ENCODE measurements around the gene HOXD1.

Gene HOXD1

DNA sequence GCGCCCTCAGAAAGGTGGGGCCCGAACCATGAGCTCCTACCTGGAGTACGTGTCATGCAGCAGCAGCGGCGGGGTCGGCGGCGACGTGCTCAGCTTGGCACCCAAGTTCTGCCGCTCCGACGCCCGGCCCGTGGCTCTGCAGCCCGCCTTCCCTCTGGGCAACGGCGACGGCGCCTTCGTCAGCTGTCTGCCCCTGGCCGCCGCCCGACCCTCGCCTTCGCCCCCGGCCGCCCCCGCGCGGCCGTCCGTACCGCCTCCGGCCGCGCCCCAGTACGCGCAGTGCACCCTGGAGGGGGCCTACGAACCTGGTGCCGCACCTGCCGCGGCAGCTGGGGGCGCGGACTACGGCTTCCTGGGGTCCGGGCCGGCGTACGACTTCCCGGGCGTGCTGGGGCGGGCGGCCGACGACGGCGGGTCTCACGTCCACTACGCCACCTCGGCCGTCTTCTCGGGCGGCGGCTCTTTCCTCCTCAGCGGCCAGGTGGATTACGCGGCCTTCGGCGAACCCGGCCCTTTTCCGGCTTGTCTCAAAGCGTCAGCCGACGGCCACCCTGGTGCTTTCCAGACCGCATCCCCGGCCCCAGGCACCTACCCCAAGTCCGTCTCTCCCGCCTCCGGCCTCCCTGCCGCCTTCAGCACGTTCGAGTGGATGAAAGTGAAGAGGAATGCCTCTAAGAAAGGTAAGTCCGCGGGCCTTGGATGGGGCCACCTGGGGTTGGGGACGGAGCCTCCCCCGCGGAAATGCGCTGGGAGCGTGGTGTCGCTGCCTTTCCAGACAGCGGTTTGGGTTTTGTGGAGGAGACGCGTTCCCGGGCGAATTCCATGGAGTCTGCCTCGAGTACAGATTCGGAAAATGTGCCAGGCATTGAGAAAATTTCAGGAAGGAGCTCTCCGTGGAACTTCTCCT, 559 bp downstream of the HOXD1 start:
- no peak for TF ChIP-seq SIN3A (IDR thresholded peaks at IDR 0.05; ENCODE audit: borderline replicate concordance, insufficient read depth, low read length)
- no peak for TF ChIP-seq FOXP2 (optimal IDR thresholded peaks at IDR 0.05; ENCODE audit: borderline replicate concordance, extremely low read depth, extremely low read length, insufficient read depth)
- TF ChIP-seq, protein P1, sequence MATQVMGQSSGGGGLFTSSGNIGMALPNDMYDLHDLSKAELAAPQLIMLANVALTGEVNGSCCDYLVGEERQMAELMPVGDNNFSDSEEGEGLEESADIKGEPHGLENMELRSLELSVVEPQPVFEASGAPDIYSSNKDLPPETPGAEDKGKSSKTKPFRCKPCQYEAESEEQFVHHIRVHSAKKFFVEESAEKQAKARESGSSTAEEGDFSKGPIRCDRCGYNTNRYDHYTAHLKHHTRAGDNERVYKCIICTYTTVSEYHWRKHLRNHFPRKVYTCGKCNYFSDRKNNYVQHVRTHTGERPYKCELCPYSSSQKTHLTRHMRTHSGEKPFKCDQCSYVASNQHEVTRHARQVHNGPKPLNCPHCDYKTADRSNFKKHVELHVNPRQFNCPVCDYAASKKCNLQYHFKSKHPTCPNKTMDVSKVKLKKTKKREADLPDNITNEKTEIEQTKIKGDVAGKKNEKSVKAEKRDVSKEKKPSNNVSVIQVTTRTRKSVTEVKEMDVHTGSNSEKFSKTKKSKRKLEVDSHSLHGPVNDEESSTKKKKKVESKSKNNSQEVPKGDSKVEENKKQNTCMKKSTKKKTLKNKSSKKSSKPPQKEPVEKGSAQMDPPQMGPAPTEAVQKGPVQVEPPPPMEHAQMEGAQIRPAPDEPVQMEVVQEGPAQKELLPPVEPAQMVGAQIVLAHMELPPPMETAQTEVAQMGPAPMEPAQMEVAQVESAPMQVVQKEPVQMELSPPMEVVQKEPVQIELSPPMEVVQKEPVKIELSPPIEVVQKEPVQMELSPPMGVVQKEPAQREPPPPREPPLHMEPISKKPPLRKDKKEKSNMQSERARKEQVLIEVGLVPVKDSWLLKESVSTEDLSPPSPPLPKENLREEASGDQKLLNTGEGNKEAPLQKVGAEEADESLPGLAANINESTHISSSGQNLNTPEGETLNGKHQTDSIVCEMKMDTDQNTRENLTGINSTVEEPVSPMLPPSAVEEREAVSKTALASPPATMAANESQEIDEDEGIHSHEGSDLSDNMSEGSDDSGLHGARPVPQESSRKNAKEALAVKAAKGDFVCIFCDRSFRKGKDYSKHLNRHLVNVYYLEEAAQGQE (IDR thresholded peaks at IDR 0.05; ENCODE audit: insufficient read depth in 1 of 2, low read depth in 2 of 2, low read length in 2 of 2), result no peak
- TF ChIP-seq TAF1 (IDR thresholded peaks at IDR 0.05; ENCODE audit: borderline replicate concordance, insufficient read depth, low read length), result no peak
- no peak for TF ChIP-seq POLR2AphosphoS5 (IDR thresholded peaks at IDR 0.05; ENCODE audit: low read depth, low read length)

DNA sequence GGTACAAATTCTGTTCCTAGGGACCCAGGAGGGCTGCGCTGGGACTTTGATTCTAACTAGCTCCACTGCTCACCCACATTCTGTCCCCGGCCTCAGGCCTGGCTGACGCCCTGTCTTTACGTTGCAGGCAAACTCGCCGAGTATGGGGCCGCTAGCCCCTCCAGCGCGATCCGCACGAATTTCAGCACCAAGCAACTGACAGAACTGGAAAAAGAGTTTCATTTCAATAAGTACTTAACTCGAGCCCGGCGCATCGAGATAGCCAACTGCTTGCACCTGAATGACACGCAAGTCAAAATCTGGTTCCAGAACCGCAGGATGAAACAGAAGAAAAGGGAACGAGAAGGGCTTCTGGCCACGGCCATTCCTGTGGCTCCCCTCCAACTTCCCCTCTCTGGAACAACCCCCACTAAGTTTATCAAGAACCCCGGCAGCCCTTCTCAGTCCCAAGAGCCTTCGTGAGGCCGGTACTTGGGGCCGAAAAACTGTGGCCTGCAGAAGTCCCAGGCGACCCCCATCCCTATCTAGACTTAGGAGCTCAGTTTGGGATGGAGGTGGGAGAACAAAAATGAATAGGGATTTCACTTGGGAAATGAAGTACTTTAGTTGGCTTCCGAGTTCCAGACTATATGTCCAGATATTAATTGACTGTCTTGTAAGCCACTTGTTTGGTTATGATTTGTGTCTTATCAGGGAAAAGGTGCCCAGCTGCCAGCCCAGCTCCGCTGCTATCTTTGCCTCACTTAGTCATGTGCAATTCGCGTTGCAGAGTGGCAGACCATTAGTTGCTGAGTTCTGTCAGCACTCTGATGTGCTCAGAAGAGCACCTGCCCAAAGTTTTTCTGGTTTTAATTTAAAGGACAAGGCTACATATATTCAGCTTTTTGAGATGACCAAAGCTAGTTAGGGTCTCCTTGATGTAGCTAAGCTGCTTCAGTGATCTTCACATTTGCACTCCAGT, 1.5 kb downstream of the HOXD1 start:
- no peak for TF ChIP-seq SIN3A (IDR thresholded peaks at IDR 0.05; ENCODE audit: borderline replicate concordance, insufficient read depth, low read length)
- no peak for TF ChIP-seq FOXP2 (optimal IDR thresholded peaks at IDR 0.05; ENCODE audit: borderline replicate concordance, extremely low read depth, extremely low read length, insufficient read depth)
- no peak for TF ChIP-seq TAF1 (IDR thresholded peaks at IDR 0.05; ENCODE audit: borderline replicate concordance, insufficient read depth, low read length)
- TF ChIP-seq, protein P1 (IDR thresholded peaks at IDR 0.05; ENCODE audit: insufficient read depth in 1 of 2, low read depth in 2 of 2, low read length in 2 of 2), result no peak
- no peak for TF ChIP-seq POLR2AphosphoS5 (IDR thresholded peaks at IDR 0.05; ENCODE audit: low read depth, low read length)

DNA sequence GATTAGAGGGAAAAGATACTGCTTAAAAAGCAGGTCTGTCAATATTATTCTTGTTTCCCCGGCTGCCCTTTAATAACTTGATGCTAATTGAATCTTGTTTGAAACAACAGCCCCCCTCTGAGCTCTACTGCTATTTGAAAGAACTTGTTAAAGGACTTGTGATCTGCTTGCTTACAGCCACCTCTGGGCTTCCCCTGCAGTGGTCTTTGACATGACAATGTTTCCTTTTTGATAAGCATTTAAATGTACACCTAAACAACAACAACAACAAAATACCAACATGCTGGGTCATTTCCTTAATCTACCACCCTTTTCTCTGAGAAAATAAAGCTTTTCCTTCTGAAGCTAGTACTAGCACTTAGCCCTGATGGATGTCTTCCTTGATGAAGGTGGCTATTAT, 3.9 kb downstream of the HOXD1 start:
- TF ChIP-seq SIN3A (IDR thresholded peaks at IDR 0.05; ENCODE audit: borderline replicate concordance, insufficient read depth, low read length) (no peak), POLR2AphosphoS5 (IDR thresholded peaks at IDR 0.05; ENCODE audit: low read depth, low read length) (no peak), FOXP2 (optimal IDR thresholded peaks at IDR 0.05; ENCODE audit: borderline replicate concordance, extremely low read depth, extremely low read length, insufficient read depth) (no peak), TAF1 (IDR thresholded peaks at IDR 0.05; ENCODE audit: borderline replicate concordance, insufficient read depth, low read length) (no peak)
- TF ChIP-seq, protein P1 (IDR thresholded peaks at IDR 0.05; ENCODE audit: insufficient read depth in 1 of 2, low read depth in 2 of 2, low read length in 2 of 2), result no peak

DNA sequence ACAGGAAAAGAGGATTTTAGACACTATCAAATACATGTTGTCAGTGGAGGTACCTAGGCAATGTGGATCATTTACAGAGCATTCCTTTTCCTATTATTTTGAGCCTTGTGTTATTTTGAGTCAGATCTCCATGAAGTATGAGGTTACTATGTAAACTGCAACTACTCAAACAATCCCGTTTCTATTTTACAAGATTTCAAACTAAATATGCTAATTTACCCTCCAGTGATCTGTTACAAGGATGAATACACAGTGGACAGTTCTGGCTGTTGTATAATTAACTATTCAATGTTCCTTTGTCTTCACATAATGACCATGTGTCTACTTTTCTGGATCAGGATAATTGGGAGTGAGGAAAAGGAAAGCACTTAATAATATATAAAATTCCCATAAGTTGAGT, 4.6 kb downstream of the HOXD1 start:
- TF ChIP-seq FOXP2 (optimal IDR thresholded peaks at IDR 0.05; ENCODE audit: borderline replicate concordance, extremely low read depth, extremely low read length, insufficient read depth) (no peak), SIN3A (IDR thresholded peaks at IDR 0.05; ENCODE audit: borderline replicate concordance, insufficient read depth, low read length) (no peak), POLR2AphosphoS5 (IDR thresholded peaks at IDR 0.05; ENCODE audit: low read depth, low read length) (no peak), TAF1 (IDR thresholded peaks at IDR 0.05; ENCODE audit: borderline replicate concordance, insufficient read depth, low read length) (no peak)
- TF ChIP-seq, protein P1 (IDR thresholded peaks at IDR 0.05; ENCODE audit: insufficient read depth in 1 of 2, low read depth in 2 of 2, low read length in 2 of 2), result no peak

All from PFSK-1 (cell line).